ENCODE data around the gene DNAJC27. TPM values are rescaled to one million over a fixed set of nuclear protein-coding genes. Genes with fewer than 3 reads are reported as not detected.

DNAJC27 gene
- polyA plus RNA-seq, 1 of the 3 experiments (the other 2 are of a cell fraction), result 2.4 TPM

GRCh38 chr2:24912986-24913385 is 58.8 kb downstream of the DNAJC27 start:
- Histone ChIP-seq H3K79me2 (ENCODE audit: insufficient read depth) (peaks cover 4% of the 10 kb centered on the region), H2AFZ (ENCODE audit: low read depth) (no peak overlapping the region), H3K9ac (no peak overlapping the region), H3K4me3 (ENCODE audit: low read depth in 2 of 2, low read length in 1 of 2) (no peak overlapping the region), H3F3A (replicated peaks; ENCODE audit: insufficient read depth) (no peaks in the 10 kb centered on the region), H3K27me3 (ENCODE audit: insufficient read depth) (no peaks in the 10 kb centered on the region), H3K9me3 (0 out of 2 replicates have a peak, but pooled peaks cover 3% of the 10 kb centered on the region), H4K20me1 (ENCODE audit: insufficient read depth) (peaks cover 6% of the 10 kb centered on the region; the same call in 1 of the 2 replicates), H3K27ac (ENCODE audit: low read depth in 2 of 2, low read length in 1 of 2) (no peak overlapping the region), H3K9me2 (no peaks in the 10 kb centered on the region), H3K4me2 (no peak overlapping the region), H3K4me1 (ENCODE audit: control insufficient read depth in 1 of 2, insufficient read depth in 2 of 2, low read depth in 1 of 2, low read length in 1 of 2) (peaks cover 0 to 13% of the 10 kb centered on the region in 2 experiments; a peak in 1 of 4 replicates), H3K36me3 (replicated peaks in 1 of 2; ENCODE audit: control insufficient read depth in 1 of 2, insufficient read depth in 2 of 2, low read length in 1 of 2) (peaks cover 0 to 5% of the 10 kb centered on the region in 2 experiments)
- CTCF ChIA-PET, result interaction anchor here (2.0 kb wide), 1 partner anchor 63 kb away, joined by 7 read pairs; no protein-coding TSS in a partner anchor
- TF ChIP-seq MEF2A (IDR thresholded peaks at IDR 0.05; ENCODE audit: borderline replicate concordance, low read depth) (no peak), RFX5 (IDR thresholded peaks at IDR 0.05; ENCODE audit: low read length) (no peak), FOXM1 (IDR thresholded peaks at IDR 0.05; ENCODE audit: low read depth) (no peak), USF1 (IDR thresholded peaks at IDR 0.05; ENCODE audit: borderline replicate concordance, low read depth) (no peak), TEAD4 (IDR thresholded peaks at IDR 0.05; ENCODE audit: borderline replicate concordance, insufficient read depth) (no peak), PBX3 (IDR thresholded peaks at IDR 0.05) (no peak), SIN3A (IDR thresholded peaks at IDR 0.05; ENCODE audit: borderline replicate concordance, low read depth, low read length) (no peak), YY1 (IDR thresholded peaks at IDR 0.05; ENCODE audit: low read depth) (no peak), FOSL2 (IDR thresholded peaks at IDR 0.05; ENCODE audit: borderline replicate concordance, low read depth) (no peak), REST (IDR thresholded peaks at IDR 0.05; ENCODE audit: low read depth, low read length) (no peak), ZBTB33 (IDR thresholded peaks at IDR 0.05; ENCODE audit: borderline replicate concordance, low read depth) (no peak), TAF1 (IDR thresholded peaks at IDR 0.05; ENCODE audit: borderline replicate concordance, low read depth, low read length) (no peak), EP300 (IDR thresholded peaks at IDR 0.05; ENCODE audit: borderline replicate concordance in 1 of 2, low read depth in 1 of 2, low read length in 1 of 2) (no peak), POLR2AphosphoS5 (IDR thresholded peaks at IDR 0.05; ENCODE audit: low read depth, low read length) (no peak), EZH2phosphoT487 (IDR thresholded peaks at IDR 0.05; ENCODE audit: borderline replicate concordance, low read depth) (no peak), ELF1 (IDR thresholded peaks at IDR 0.05) (no peak), SMC3 (IDR thresholded peaks at IDR 0.05; ENCODE audit: low read depth, low read length) (no peak), USF2 (IDR thresholded peaks at IDR 0.05; ENCODE audit: borderline replicate concordance, low read depth, low read length) (no peak)
- POLR2A ChIA-PET, result no interaction called here
- WGBS (ENCODE audit: low lambda C conversion rate), result 90% methylated on average over 10 of the region's 10 CpGs
- no peak for DNase-seq
